Fibroblast of upper back skin (primary cell): ENCODE measurements around the gene DCANP1.

Experiments used
- DNase-seq: peaks from one replicate; pipeline ENCODE4 v3.0.0-alpha.2; 2013

DCANP1 gene

GRCh38 chr5:135405082-135405481 lies 42.1 kb downstream of the DCANP1 start:
- DNase-seq = no peak

GRCh38 chr5:135402031-135402430 lies 45.1 kb downstream of the DCANP1 start:
- no peak for DNase-seq

GRCh38 chr5:135400866-135401265 lies 46.3 kb downstream of the DCANP1 start:
- DNase-seq = no peak

GRCh38 chr5:135399794-135400542 lies 47.2 kb downstream of the DCANP1 start:
- DNase-seq = no peak

- DNase-seq = peak; percentile 82
These were observed 48.0 kb downstream of the DCANP1 start, which contains the start of gene MACROH2A1 for GRCh38 chr5:135398855-135399793. MACROH2A1 (minus strand) TSS chr5:135399231; CDS start chr5:135389093, 10,138 bp downstream.

DNA sequence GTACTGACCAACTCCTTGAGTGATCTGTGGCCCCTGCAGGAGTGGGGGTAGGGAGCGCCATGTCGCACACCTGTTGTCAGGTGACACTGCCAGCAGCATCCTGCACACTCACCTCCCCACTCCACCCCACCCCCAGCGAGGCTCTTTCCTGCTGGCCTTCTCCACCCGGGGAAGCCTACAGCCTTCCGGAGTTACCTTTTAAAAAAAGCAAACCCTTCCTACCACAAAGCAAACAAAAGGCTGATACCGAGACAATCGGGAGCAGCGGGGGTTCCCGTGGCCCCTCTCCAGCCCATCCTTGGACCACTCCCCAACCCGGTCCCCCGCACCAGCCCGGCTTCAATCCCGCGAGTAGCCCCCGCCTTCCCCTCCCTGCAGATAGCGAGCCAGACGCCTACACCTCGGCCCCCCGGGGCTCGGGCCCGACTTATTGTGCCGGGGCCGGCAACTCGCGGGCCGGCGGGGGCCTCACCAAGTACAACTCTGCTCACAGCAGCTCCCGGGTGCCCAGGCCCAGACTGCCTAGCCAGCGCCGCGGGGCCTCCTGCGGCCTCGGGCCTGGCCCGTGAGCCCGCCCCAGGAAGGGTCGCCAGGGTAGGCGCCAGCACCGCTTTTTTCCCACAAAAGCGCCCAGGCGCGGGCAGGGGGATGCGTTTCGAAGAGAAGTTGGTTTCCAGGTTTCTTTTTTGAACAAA lies 48.8 kb downstream of the DCANP1 start:
- no peak for DNase-seq

GRCh38 chr5:135397084-135397483 lies 50.1 kb downstream of the DCANP1 start:
- DNase-seq = no peak

GRCh38 chr5:135396459-135397055 lies 50.6 kb downstream of the DCANP1 start:
- DNase-seq = no peak

- no peak for DNase-seq
These were observed 51.3 kb downstream of the DCANP1 start for GRCh38 chr5:135395866-135396265.

DNA sequence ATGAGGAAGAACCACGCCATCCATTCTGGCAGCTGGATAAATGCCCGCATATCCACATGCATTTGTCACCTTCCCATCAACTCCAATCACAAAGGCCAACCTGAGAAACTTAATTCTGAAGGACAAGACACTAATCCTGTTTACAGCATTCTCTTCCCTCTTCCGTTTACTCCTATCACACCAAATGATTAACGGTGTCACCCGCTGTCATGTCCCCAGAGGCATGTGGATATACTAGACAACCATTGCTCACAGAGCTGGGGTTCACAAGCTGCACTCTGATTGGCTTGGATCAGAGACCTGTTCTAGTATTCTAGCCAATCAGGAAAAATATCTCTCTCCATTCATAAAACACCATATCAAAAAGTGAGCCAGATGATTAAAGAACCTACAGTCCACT lies 51.7 kb downstream of the DCANP1 start:
- no peak for DNase-seq
